Activated effector memory CD4-positive, alpha-beta T cell treated with Interleukin-2 at 50 U/mL for 16 hours (primary cell): Measurements from ENCODE around the gene VILL.
"Not testable (repeated sequence)": the region's sequence is repeated elsewhere in the genome, so short reads cannot be mapped to it uniquely, and the experiment has no call there.

Experiments used
- DNase-seq: peaks from one replicate; pipeline ENCODE4 v3.0.0-alpha.2; 2020

VILL gene

GRCh38 chr3:37987315-37987697, 3.3 kb upstream of the VILL start:
- no peak for DNase-seq

- DNase-seq = no peak
Measured at GRCh38 chr3:37987751-37988179, 2.8 kb upstream of the VILL start.

GRCh38 chr3:37988376-37988775, 2.2 kb upstream of the VILL start:
- not testable (repeated sequence) for DNase-seq

- no peak for DNase-seq
Measured at GRCh38 chr3:37988931-37989525, 1.6 kb upstream of the VILL start.

- DNase-seq = no peak
Measured at GRCh38 chr3:37989821-37990480, 635 bp upstream of the VILL start.

- DNase-seq = no peak
Measured at GRCh38 chr3:37991109-37991508, 523 bp downstream of the VILL start.

- DNase-seq = no peak
Measured at GRCh38 chr3:37991823-37992222, 1.2 kb downstream of the VILL start.

- no peak for DNase-seq
Measured at GRCh38 chr3:37992271-37993066, 1.9 kb downstream of the VILL start.

GRCh38 chr3:37993067-37993455, 2.5 kb downstream of the VILL start:
- no peak for DNase-seq

- DNase-seq = no peak
Measured at GRCh38 chr3:37993460-37993819, 2.9 kb downstream of the VILL start.

- DNase-seq = peak; percentile 43
Measured at GRCh38 chr3:37993820-37994638, 3.4 kb downstream of the VILL start.

- no peak for DNase-seq
Measured at GRCh38 chr3:37994639-37994972, 4.0 kb downstream of the VILL start.

- DNase-seq = no peak
Measured at GRCh38 chr3:37995652-37996641, 5.4 kb downstream of the VILL start.

- DNase-seq = peak; percentile 65
Measured at GRCh38 chr3:37996785-37997301, 6.3 kb downstream of the VILL start.

- no peak for DNase-seq
Measured at GRCh38 chr3:37997342-37997741, 6.8 kb downstream of the VILL start.

- DNase-seq = no peak
Measured at GRCh38 chr3:37997791-37998370, 7.3 kb downstream of the VILL start.

- DNase-seq = no peak
Measured at GRCh38 chr3:37999836-38000235, 9.2 kb downstream of the VILL start.

GRCh38 chr3:38000242-38000916, 9.8 kb downstream of the VILL start:
- no peak for DNase-seq

- DNase-seq = no peak
Measured at GRCh38 chr3:38000965-38001455, 10.4 kb downstream of the VILL start.

- no peak for DNase-seq
Measured at GRCh38 chr3:38001456-38002081, 11.0 kb downstream of the VILL start.
